Upper lobe of right lung (tissue), 1 donor: ENCODE data around the gene VWA7. TPM values are rescaled to one million over a fixed set of nuclear protein-coding genes. Genes with fewer than 3 reads are reported as not detected.

Experiments used
- ATAC-seq: fragments of 200-7000 bp; cut with Tn5 transposase; one replicate; pipeline ENCODE4 v1.9.1; 2020; ENCODE audit warnings: mild to moderate bottlenecking, moderate library complexity
- DNase-seq: peaks from one replicate; pipeline ENCODE4 v3.0.0-alpha.2; 2020
- H3K27ac ChIP-seq: fragments of 200-600 bp; one replicate; pipeline ENCODE4 v1.8.0; 2022
- H3K27me3 ChIP-seq: fragments of 200-600 bp; one replicate; pipeline ENCODE4 v1.8.0; 2022; ENCODE audit warnings: mild to moderate bottlenecking
- H3K36me3 ChIP-seq: fragments of 200-600 bp; one replicate; pipeline ENCODE4 v1.8.0; 2022
- H3K4me1 ChIP-seq: fragments of 200-600 bp; one replicate; pipeline ENCODE4 v1.8.0; 2022
- H3K4me3 ChIP-seq: fragments of 200-600 bp; one replicate; pipeline ENCODE4 v1.8.0; 2022; ENCODE audit warnings: mild to moderate bottlenecking
- H3K9me3 ChIP-seq: fragments of 200-600 bp; one replicate; pipeline ENCODE4 v1.8.0; 2022
- intact Hi-C: fragments of 100-400 bp; cut with DNase I; formaldehyde crosslinking; loops from one replicate; pipeline ENCODE4 v1.11.0; 2022
- total RNA-seq: library from RNA; stranded (reverse); fragmentation: NEBNext Ultra II Directional; extraction: Animal tissue kit (Norgen Biotek cat#: 25700); gene quantifications from one replicate; pipeline ENCODE4 v1.2.1, GENCODE V29; 2021
- TF ChIP-seq, protein P1 (sequence below): fragments of 200-600 bp; IDR thresholded peaks from one replicate; pipeline ENCODE4 v1.8.0; 2022; ENCODE audit warnings: antibody characterized with exemption
- donor health status: DM: no; HTN: yes; CAD: no; lungs with severe emphysema.

VWA7 gene
- total RNA-seq, 1 donor from 2014 or later = 3.4 TPM

DNA sequence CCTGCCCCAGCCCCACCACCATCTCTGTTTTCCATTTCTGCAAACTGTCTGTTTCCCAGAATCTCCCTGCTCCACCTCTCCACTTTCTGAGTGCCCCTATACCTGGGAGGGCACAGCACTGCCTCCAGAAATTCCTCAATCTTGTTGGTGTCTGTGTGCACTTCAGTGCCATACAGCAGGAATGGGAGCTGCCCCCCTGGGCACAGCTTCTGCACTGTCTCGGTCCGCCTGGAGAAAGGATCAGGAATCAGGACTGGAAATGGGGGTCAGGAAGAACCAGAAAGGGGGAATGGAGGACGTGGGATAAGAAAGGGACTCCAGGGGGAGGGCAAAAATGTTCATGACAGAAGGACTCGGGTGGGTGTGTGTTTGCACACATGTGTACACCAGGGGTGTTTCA is 43.4 kb downstream of the VWA7 start:
- H3K27ac ChIP-seq = peak overlapping the region; percentile 92
- TF ChIP-seq, protein P1, sequence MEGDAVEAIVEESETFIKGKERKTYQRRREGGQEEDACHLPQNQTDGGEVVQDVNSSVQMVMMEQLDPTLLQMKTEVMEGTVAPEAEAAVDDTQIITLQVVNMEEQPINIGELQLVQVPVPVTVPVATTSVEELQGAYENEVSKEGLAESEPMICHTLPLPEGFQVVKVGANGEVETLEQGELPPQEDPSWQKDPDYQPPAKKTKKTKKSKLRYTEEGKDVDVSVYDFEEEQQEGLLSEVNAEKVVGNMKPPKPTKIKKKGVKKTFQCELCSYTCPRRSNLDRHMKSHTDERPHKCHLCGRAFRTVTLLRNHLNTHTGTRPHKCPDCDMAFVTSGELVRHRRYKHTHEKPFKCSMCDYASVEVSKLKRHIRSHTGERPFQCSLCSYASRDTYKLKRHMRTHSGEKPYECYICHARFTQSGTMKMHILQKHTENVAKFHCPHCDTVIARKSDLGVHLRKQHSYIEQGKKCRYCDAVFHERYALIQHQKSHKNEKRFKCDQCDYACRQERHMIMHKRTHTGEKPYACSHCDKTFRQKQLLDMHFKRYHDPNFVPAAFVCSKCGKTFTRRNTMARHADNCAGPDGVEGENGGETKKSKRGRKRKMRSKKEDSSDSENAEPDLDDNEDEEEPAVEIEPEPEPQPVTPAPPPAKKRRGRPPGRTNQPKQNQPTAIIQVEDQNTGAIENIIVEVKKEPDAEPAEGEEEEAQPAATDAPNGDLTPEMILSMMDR = no peak
- ATAC-seq = no peak
- H3K27me3 ChIP-seq = no peaks in the 10 kb centered on the region
- H3K4me3 ChIP-seq = no peak overlapping the region
- no peak for DNase-seq
- intact Hi-C loops = no loop called here
- no peaks in the 10 kb centered on the region for H3K9me3 ChIP-seq
- H3K36me3 ChIP-seq = peaks cover 43% of the 10 kb centered on the region
- H3K4me1 ChIP-seq = peaks cover 50% of the 10 kb centered on the region

DNA sequence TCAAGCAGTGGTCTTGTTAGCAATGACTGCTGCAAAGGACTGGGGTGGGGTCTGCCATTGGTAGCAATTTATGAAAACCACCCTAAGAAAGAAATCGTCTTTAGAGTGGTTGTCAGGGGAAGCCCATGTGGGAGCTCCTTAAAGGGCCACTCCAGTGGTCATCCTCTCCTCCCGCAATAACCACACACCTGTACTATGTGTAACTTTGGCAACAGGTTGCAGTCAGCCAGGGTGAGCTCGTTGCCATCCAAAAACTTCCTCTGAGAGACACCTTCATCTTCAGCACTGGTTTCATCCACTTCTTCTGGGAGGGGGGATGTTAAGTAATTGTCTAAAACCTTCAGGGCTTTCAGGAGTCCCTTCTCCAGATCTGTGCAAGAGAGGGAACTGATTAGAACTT is 45.1 kb downstream of the VWA7 start:
- ATAC-seq = no peak

DNA sequence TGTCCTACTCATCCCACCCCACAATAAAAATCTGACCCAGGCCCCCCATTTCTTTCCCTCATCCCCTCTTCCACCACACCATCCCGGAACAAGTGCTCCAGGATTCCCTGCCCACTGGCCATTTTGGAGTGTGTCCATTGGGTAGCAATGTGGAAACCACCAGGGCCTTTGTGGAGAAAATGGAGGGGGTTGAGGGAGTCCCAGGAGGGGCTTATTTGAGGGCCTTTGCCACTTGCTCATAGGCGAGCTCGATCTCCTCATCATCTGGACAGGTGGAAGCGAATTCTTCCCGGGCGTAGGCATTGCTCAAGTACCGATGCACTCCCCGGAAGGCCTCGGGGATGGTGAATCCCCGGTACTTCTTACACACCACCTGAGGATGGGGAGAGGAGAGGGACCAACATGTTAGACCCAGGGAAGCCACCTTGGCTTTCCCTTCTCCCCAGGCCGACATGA is 46.5 kb downstream of the VWA7 start:
- Histone ChIP-seq H3K4me1 (peaks cover 58% of the 10 kb centered on the region), H3K36me3 (peaks cover 43% of the 10 kb centered on the region), H3K9me3 (no peaks in the 10 kb centered on the region), H3K4me3 (peak overlapping the region; percentile 88), H3K27me3 (no peaks in the 10 kb centered on the region), H3K27ac (peak overlapping the region; percentile 85)
- no peak for ATAC-seq
- intact Hi-C loops = no loop called here
- TF ChIP-seq, protein P1 = no peak
- DNase-seq = no peak

More for the DNA sequence above, 45.1 kb downstream of the VWA7 start:
- no peak for DNase-seq
- TF ChIP-seq, protein P1 = no peak
- H3K27ac ChIP-seq = no peak overlapping the region
- intact Hi-C loops = no loop called here
- peaks cover 50% of the 10 kb centered on the region for H3K4me1 ChIP-seq
- H3K9me3 ChIP-seq = no peaks in the 10 kb centered on the region
- H3K4me3 ChIP-seq = no peak overlapping the region
- H3K36me3 ChIP-seq = peaks cover 43% of the 10 kb centered on the region
- H3K27me3 ChIP-seq = no peaks in the 10 kb centered on the region

DNA sequence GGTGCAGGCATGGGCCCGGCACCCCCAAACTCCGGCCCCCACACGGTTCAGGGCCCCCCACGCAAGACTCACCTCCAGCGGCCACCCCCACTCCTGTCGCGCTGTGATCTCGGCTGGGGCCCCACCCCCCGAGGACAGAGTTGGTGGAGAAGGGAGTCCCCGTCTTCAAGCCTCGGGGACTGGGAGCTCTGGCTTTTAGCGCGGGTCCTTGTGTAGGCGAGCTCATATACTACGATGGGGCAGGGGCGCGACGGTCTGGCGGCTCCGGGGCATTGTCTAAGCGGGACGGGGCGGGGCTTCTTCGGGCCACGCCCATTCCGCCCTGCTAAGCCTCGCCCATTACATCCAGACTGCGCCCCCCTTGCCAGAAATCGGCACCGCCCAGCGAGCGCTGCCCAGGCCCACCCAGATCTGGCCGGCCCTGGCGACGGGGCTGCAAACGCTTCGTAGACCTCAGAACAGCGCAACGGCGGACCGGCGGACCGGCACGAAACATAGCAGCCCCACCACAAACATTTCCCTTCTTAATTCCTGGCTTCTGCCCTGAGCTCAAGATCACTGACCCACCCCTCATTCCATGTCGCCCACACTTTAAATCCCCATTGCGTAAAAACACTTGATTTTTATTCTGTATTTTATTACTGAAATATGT is 47.0 kb downstream of the VWA7 start:
- TF ChIP-seq, protein P1 = no peak
- intact Hi-C loops = no loop called here
- H3K9me3 ChIP-seq = no peaks in the 10 kb centered on the region
- ATAC-seq (peak; percentile 74), DNase-seq (peak; percentile 90)
- peaks cover 43% of the 10 kb centered on the region for H3K36me3 ChIP-seq
- H3K27ac ChIP-seq = peak overlapping the region; percentile 85
- peak overlapping the region; percentile 88 for H3K4me3 ChIP-seq
- H3K27me3 ChIP-seq = no peaks in the 10 kb centered on the region
- peaks cover 60% of the 10 kb centered on the region for H3K4me1 ChIP-seq

DNA sequence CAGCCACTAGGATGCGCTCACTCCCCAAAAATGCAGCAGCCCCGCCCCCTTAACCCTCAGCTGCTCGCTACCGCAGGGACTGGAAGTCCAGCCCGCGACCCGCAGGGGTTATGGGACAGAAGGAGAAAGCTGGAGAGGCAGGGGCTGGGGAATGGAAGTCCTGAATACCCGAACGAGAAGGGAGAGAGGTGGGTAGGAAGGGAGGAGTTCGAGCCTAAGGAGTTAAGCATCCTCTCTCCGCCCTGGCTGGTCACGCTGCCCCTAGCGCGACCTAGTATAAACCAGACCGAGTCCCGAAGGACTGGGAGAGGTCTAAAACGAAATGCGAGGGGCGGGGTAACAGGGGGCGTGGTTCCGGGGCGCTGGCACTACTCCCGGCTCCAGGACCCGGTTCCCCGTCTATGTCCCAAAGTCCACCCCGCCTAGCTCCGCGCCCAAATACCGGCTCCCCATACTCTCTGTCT is 47.6 kb downstream of the VWA7 start:
- intact Hi-C loops = no loop called here
- Histone ChIP-seq H3K36me3 (peaks cover 42% of the 10 kb centered on the region), H3K4me1 (peaks cover 58% of the 10 kb centered on the region), H3K9me3 (no peaks in the 10 kb centered on the region), H3K27me3 (no peaks in the 10 kb centered on the region), H3K27ac (peak overlapping the region; percentile 85), H3K4me3 (peak overlapping the region; percentile 88)
- ATAC-seq (peak; percentile 85), DNase-seq (peak; percentile 95)
- TF ChIP-seq, protein P1 = no peak
